ENCODE results near the gene TMEM94. TPM values are rescaled to one million over a fixed set of nuclear protein-coding genes. Genes with fewer than 3 reads are reported as not detected.

The TMEM94 gene
- total and polyA plus RNA-seq, 2 of the 13 experiments (the other 11 are each of a cell fraction or from before 2014, with no cell fraction given), result 32.6 to 134 TPM

DNA sequence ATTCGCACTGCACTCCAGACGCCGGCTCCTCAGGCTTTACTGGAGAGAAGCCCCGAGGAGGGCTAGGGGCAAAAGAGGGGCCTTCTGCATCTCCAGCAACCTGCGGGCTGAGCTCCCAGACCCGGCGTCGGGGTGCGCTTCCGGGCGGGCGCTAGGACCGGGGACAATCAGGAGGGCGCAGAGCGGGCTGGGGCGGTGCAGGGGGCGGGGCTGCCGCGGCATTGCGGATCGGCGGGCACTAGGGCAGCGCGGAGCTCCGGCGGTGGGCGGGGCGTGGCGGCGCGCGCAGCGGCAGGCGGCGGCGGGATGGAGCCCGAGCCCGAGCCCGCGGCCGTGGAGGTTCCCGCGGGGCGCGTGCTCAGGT lies 59.8 kb downstream of the TMEM94 start, which contains the start of gene TSEN54 (continued):
- TF ChIP-seq, protein P1, sequence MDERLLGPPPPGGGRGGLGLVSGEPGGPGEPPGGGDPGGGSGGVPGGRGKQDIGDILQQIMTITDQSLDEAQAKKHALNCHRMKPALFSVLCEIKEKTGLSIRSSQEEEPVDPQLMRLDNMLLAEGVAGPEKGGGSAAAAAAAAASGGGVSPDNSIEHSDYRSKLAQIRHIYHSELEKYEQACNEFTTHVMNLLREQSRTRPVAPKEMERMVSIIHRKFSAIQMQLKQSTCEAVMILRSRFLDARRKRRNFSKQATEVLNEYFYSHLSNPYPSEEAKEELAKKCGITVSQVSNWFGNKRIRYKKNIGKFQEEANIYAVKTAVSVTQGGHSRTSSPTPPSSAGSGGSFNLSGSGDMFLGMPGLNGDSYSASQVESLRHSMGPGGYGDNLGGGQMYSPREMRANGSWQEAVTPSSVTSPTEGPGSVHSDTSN (CRISPR knock-in tag; IDR thresholded peaks at IDR 0.05), result no peak
- TF ChIP-seq, protein P2, sequence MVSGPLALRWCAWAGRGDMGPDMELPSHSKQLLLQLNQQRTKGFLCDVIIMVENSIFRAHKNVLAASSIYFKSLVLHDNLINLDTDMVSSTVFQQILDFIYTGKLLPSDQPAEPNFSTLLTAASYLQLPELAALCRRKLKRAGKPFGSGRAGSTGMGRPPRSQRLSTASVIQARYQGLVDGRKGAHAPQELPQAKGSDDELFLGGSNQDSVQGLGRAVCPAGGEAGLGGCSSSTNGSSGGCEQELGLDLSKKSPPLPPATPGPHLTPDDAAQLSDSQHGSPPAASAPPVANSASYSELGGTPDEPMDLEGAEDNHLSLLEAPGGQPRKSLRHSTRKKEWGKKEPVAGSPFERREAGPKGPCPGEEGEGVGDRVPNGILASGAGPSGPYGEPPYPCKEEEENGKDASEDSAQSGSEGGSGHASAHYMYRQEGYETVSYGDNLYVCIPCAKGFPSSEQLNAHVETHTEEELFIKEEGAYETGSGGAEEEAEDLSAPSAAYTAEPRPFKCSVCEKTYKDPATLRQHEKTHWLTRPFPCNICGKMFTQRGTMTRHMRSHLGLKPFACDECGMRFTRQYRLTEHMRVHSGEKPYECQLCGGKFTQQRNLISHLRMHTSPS (CRISPR knock-in tag; IDR thresholded peaks at IDR 0.05; ENCODE audit: low read depth), result no peak
- peak; percentile 73; the same call in 1 of the 2 replicates for TF ChIP-seq ZNF788 (CRISPR knock-in tag; IDR thresholded peaks at IDR 0.05; ENCODE audit: borderline replicate concordance)
- peak; percentile 65 for TF ChIP-seq ZFX (CRISPR knock-in tag; IDR thresholded peaks at IDR 0.05; ENCODE audit: low read depth)
- peak; percentile 94 for TF ChIP-seq ZMYM3 (CRISPR knock-in tag; IDR thresholded peaks at IDR 0.05)
- peak; percentile 92 for TF ChIP-seq ELF1 (CRISPR knock-in tag; IDR thresholded peaks at IDR 0.05)
- TF ChIP-seq ZC3H13 (CRISPR knock-in tag; IDR thresholded peaks at IDR 0.05), result peak; percentile 69
- TF ChIP-seq ZNF572 (CRISPR knock-in tag; IDR thresholded peaks at IDR 0.05), result 0 out of 2 replicates have a peak, but pooled peaks have one; percentile 1
- TF ChIP-seq ZNF263 (CRISPR knock-in tag; IDR thresholded peaks at IDR 0.05), result no peak
- TF ChIP-seq, protein P3, sequence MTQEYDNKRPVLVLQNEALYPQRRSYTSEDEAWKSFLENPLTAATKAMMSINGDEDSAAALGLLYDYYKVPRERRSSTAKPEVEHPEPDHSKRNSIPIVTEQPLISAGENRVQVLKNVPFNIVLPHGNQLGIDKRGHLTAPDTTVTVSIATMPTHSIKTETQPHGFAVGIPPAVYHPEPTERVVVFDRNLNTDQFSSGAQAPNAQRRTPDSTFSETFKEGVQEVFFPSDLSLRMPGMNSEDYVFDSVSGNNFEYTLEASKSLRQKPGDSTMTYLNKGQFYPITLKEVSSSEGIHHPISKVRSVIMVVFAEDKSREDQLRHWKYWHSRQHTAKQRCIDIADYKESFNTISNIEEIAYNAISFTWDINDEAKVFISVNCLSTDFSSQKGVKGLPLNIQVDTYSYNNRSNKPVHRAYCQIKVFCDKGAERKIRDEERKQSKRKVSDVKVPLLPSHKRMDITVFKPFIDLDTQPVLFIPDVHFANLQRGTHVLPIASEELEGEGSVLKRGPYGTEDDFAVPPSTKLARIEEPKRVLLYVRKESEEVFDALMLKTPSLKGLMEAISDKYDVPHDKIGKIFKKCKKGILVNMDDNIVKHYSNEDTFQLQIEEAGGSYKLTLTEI (CRISPR knock-in tag; conservative IDR thresholded peaks at IDR 0.05), result no peak
- peak; percentile 87; the same call in 1 of the 2 replicates for TF ChIP-seq ZSCAN31 (CRISPR knock-in tag; IDR thresholded peaks at IDR 0.05; ENCODE audit: low read depth)
- TF ChIP-seq, protein P4, sequence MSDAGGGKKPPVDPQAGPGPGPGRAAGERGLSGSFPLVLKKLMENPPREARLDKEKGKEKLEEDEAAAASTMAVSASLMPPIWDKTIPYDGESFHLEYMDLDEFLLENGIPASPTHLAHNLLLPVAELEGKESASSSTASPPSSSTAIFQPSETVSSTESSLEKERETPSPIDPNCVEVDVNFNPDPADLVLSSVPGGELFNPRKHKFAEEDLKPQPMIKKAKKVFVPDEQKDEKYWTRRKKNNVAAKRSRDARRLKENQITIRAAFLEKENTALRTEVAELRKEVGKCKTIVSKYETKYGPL (CRISPR knock-in tag; IDR thresholded peaks at IDR 0.05), result 0 out of 2 replicates have a peak, but pooled peaks have one; percentile 7
- TF ChIP-seq ZSCAN29 (CRISPR knock-in tag; conservative IDR thresholded peaks at IDR 0.05), result 0 out of 2 replicates have a peak, but pooled peaks have one; percentile 8
- TF ChIP-seq, protein P5, sequence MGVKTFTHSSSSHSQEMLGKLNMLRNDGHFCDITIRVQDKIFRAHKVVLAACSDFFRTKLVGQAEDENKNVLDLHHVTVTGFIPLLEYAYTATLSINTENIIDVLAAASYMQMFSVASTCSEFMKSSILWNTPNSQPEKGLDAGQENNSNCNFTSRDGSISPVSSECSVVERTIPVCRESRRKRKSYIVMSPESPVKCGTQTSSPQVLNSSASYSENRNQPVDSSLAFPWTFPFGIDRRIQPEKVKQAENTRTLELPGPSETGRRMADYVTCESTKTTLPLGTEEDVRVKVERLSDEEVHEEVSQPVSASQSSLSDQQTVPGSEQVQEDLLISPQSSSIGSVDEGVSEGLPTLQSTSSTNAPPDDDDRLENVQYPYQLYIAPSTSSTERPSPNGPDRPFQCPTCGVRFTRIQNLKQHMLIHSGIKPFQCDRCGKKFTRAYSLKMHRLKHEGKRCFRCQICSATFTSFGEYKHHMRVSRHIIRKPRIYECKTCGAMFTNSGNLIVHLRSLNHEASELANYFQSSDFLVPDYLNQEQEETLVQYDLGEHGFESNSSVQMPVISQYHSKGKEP (CRISPR knock-in tag; IDR thresholded peaks at IDR 0.05), result no peak
- TF ChIP-seq SPEN (CRISPR knock-in tag; IDR thresholded peaks at IDR 0.05; ENCODE audit: low read depth), result 0 out of 2 replicates have a peak, but pooled peaks have one; percentile 3
- TF ChIP-seq HOXA9 (CRISPR knock-in tag; IDR thresholded peaks at IDR 0.05; ENCODE audit: borderline replicate concordance), result peak; percentile 51; the same call in 1 of the 2 replicates
- TF ChIP-seq KMT2A (CRISPR knock-in tag; IDR thresholded peaks at IDR 0.05), result no peak

All from HepG2 (cell line).